Heart left ventricle (tissue), 13 donors: ENCODE data around the gene ZNF865.

Source experiments
- POLR2A ChIP-seq, 2 donors: fragments of 450-650 bp; IDR thresholded peaks; one replicate each; pipeline ENCODE4 v1.6.1; 2017; ENCODE audit warnings: antibody characterized with exemption in 2 of 2, mild to moderate bottlenecking in 2 of 2, moderate library complexity in 2 of 2
- TF ChIP-seq, protein P1 (sequence below), 12 donors: fragments of 200-600 bp; sonication (generic) in 4 of 12; IDR thresholded peaks; one replicate each; pipeline versions ENCODE4 v1.5.0 to v1.8.0; 2018 to 2022; ENCODE audit warnings: antibody characterized with exemption in 12 of 12, mild to moderate bottlenecking in 5 of 12
- donor health status: ischemic (EF 13 %, LVEDD 7.1; RV severe dilation, severe dysfunction).
- donor health status: DM: no; HTN: yes; CAD: no.
- donor health status: DM: no; HTN: no; CAD: no.
- donor health status: ischemic (EF 25% LVEDD 6.9; RV normal size, moderate dysfunction).
- donor health status: ischemic (EF 25% LVEDD 5.7; RV mildly dilated, moderate dysfunction).
- donor health status: ischemic (EF 35%, LVEDD 5.7; RV mildly dilated, moderate dysfunction).
- donor health status: nonischemic (EF 11% LVEDD 7.7; RV severe dilation, severe dysfunction).
- donor health status: DM: yes; HTN: yes; CAD: no.
- donor health status: PGD.
- donor health status: ischemic (EF 29% LVEDD 5.4; RV normal size, mild dysfunction).
- donor health status: nonischemic (EF 23%, LVEDD 6.1; RV moderate dilation, normal function).

DNA sequence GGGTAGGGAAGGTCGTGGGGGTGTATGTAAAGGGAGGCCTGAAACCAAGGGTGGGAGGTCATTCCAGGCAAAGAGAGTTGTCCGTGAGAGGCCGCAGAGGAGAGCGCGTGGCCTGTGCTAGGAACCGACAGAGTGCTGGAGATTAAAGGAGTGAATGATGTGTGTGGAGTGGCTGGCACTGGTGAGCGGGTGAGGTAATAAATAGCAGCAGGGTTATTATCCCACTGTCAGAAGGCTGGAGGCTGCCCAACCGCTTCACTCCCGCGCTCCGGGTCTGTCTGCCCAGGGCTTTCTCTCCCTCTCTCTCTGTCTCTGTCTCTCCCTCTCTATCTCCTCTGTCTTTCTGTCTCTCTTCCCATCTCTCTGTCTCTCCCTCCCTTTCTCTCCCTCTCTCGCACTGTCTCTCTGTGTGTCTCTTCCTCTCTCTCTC, 42.2 kb upstream of the ZNF865 start:
- TF ChIP-seq, protein P1, sequence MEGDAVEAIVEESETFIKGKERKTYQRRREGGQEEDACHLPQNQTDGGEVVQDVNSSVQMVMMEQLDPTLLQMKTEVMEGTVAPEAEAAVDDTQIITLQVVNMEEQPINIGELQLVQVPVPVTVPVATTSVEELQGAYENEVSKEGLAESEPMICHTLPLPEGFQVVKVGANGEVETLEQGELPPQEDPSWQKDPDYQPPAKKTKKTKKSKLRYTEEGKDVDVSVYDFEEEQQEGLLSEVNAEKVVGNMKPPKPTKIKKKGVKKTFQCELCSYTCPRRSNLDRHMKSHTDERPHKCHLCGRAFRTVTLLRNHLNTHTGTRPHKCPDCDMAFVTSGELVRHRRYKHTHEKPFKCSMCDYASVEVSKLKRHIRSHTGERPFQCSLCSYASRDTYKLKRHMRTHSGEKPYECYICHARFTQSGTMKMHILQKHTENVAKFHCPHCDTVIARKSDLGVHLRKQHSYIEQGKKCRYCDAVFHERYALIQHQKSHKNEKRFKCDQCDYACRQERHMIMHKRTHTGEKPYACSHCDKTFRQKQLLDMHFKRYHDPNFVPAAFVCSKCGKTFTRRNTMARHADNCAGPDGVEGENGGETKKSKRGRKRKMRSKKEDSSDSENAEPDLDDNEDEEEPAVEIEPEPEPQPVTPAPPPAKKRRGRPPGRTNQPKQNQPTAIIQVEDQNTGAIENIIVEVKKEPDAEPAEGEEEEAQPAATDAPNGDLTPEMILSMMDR (IDR thresholded peaks at IDR 0.05), result no peak
- TF ChIP-seq POLR2A (IDR thresholded peaks at IDR 0.05), result peak in 1 of 2 donors; percentile 87
